HepG2 (cell line): ENCODE measurements around the gene TBL2. TPM values are rescaled to one million over a fixed set of nuclear protein-coding genes. Genes with fewer than 3 reads are reported as not detected.

ENCODE experiments used
- ATF6 ChIP-seq: sonication (generic); formaldehyde crosslinking; conservative IDR thresholded peaks from 2 replicates; pipeline ENCODE4 v1.4.0; 2020; ENCODE audit warnings: missing genetic modification reagents
- ATF7 ChIP-seq, 2 experiments: fragments of 450-650 bp in 1 of 2; sonication (generic) in 1 of 2; formaldehyde crosslinking in 1 of 2; IDR thresholded peaks; 2 replicates each; pipeline versions ENCODE4 v1.4.0 to v1.6.1; 2016 to 2020; ENCODE audit warnings: antibody characterized with exemption in 1 of 2, mild to moderate bottlenecking in 1 of 2, missing genetic modification reagents in 1 of 2
- DBP ChIP-seq: sonication (generic); formaldehyde crosslinking; IDR thresholded peaks from 2 replicates; pipeline ENCODE4 v1.4.0; 2020; ENCODE audit warnings: missing genetic modification reagents; ENCODE audit errors: not compliant biosample characterization
- EED ChIP-seq: sonication (generic); formaldehyde crosslinking; IDR thresholded peaks from 2 replicates; pipeline ENCODE4 v1.5.0; 2020; ENCODE audit warnings: mild to moderate bottlenecking, missing genetic modification reagents
- GMEB1 ChIP-seq: sonication (generic); formaldehyde crosslinking; IDR thresholded peaks from 2 replicates; pipeline ENCODE4 v1.5.1; 2020; ENCODE audit warnings: missing genetic modification reagents, mild to moderate bottlenecking, borderline replicate concordance
- JUN ChIP-seq: sonication (generic); formaldehyde crosslinking; IDR thresholded peaks from 2 replicates; pipeline ENCODE4 v1.4.0; 2020; ENCODE audit warnings: mild to moderate bottlenecking, missing genetic modification reagents
- KDM5B ChIP-seq: sonication (generic); formaldehyde crosslinking; IDR thresholded peaks from 2 replicates; pipeline ENCODE4 v1.4.0; 2020; ENCODE audit warnings: missing genetic modification reagents, mild to moderate bottlenecking, borderline replicate concordance
- MTERF4 ChIP-seq: sonication (generic); formaldehyde crosslinking; IDR thresholded peaks from 2 replicates; pipeline ENCODE4 v1.8.0; 2023; ENCODE audit warnings: mild to moderate bottlenecking, missing genetic modification reagents
- NFIB ChIP-seq: sonication (generic); formaldehyde crosslinking; IDR thresholded peaks from 2 replicates; pipeline ENCODE4 v1.9.0; 2021; ENCODE audit warnings: missing genetic modification reagents, mild to moderate bottlenecking, borderline replicate concordance
- NFKB2 ChIP-seq: sonication (generic); formaldehyde crosslinking; IDR thresholded peaks from 2 replicates; pipeline ENCODE4 v1.4.0; 2020; ENCODE audit warnings: missing genetic modification reagents, borderline replicate concordance
- SP1 ChIP-seq, 2 experiments: fragments of 450-650 bp in 1 of 2; sonication (generic) in 1 of 2; formaldehyde crosslinking in 1 of 2; IDR thresholded peaks; 2 replicates each; pipeline versions ENCODE4 v1.4.0 to v1.6.1; 2016 to 2020; ENCODE audit warnings: missing genetic modification reagents in 1 of 2
- YEATS4 ChIP-seq: sonication (generic); formaldehyde crosslinking; IDR thresholded peaks from 2 replicates; pipeline ENCODE4 v1.4.0; 2020; ENCODE audit warnings: missing genetic modification reagents, borderline replicate concordance
- ZBTB42 ChIP-seq: sonication (generic); formaldehyde crosslinking; IDR thresholded peaks from 2 replicates; pipeline ENCODE4 v1.5.0; 2020; ENCODE audit warnings: mild to moderate bottlenecking, missing genetic modification reagents
- ZBTB7A ChIP-seq: sonication (generic); formaldehyde crosslinking; IDR thresholded peaks from 2 replicates; pipeline ENCODE4 v1.8.0; 2022; ENCODE audit warnings: mild to moderate bottlenecking, missing genetic modification reagents
- ZFP36 ChIP-seq: fragments of 150-350 bp; IDR thresholded peaks from 2 replicates; pipeline ENCODE4 v1.6.1; 2018; ENCODE audit warnings: borderline replicate concordance, low read length, low read depth; ENCODE audit not compliant: partially characterized antibody
- ZNF382 ChIP-seq: sonication (generic); formaldehyde crosslinking; IDR thresholded peaks from 2 replicates; pipeline ENCODE4 v1.5.0; 2020; ENCODE audit warnings: missing genetic modification reagents, mild to moderate bottlenecking, borderline replicate concordance
- ZNF432 ChIP-seq: sonication (generic); formaldehyde crosslinking; IDR thresholded peaks from 2 replicates; pipeline ENCODE4 v1.5.0; 2020; ENCODE audit warnings: missing genetic modification reagents, mild to moderate bottlenecking, borderline replicate concordance
- ZNF496 ChIP-seq: sonication (generic); formaldehyde crosslinking; IDR thresholded peaks from 2 replicates; pipeline ENCODE4 v1.8.1; 2023; ENCODE audit warnings: mild to moderate bottlenecking, moderate library complexity, missing genetic modification reagents; ENCODE audit not compliant: insufficient replicate concordance
- ZNF660 ChIP-seq: sonication (generic); formaldehyde crosslinking; IDR thresholded peaks from 2 replicates; pipeline ENCODE4 v1.5.1; 2020; ENCODE audit warnings: mild to moderate bottlenecking, low read depth, missing genetic modification reagents, borderline replicate concordance
- ZNF777 ChIP-seq: sonication (generic); formaldehyde crosslinking; IDR thresholded peaks from 2 replicates; pipeline ENCODE4 v1.4.0; 2020; ENCODE audit warnings: missing genetic modification reagents
- ZNF784 ChIP-seq: sonication (generic); formaldehyde crosslinking; IDR thresholded peaks from 2 replicates; pipeline ENCODE4 v1.5.1; 2020; ENCODE audit warnings: missing genetic modification reagents, mild to moderate bottlenecking, borderline replicate concordance
- polyA plus RNA-seq, 8 experiments: library from polyadenylated mRNA; depleted of rRNA in 3 of 8; stranded (reverse) in 7 of 8; unstranded in 1 of 8; fragments of >200 nt; fragmentation: Illumina TruSeq in 4 of 8; extraction: Trizol in 4 of 8; gene quantifications; 2 replicates each; pipeline versions ENCODE4 v1.2.1 to v1.2.3, GENCODE V29; 2011 to 2016; ENCODE audit warnings: low read depth in 4 of 8, missing spikeins in 1 of 8, mixed read lengths in 1 of 8; ENCODE audit not compliant: insufficient read depth in 1 of 8
- total RNA-seq, 5 experiments: library from RNA; depleted of rRNA; stranded (reverse); fragments of >200 nt; fragmentation: Illumina TruSeq; extraction: Trizol; gene quantifications; 2 replicates each; pipeline ENCODE4 v1.2.3, GENCODE V29; 2016; ENCODE audit warnings: low read depth in 1 of 5

The TBL2 gene
- total and polyA plus RNA-seq, 2 of the 13 experiments (the other 11 are each of a cell fraction or from before 2014, with no cell fraction given): 43.4 to 47.2 TPM

GRCh38 chr7:73578342-73579128 is at the start of gene TBL2 (continued):
- TF ChIP-seq ZNF784 (no peak; the same call in 1 of the 2 replicates), ZNF777 (CRISPR knock-in tag) (no peak), KDM5B (CRISPR knock-in tag) (peak; percentile 64; the same call in 1 of the 2 replicates), GMEB1 (CRISPR knock-in tag) (peak; percentile 91), ZBTB42 (no peak), JUN (CRISPR knock-in tag) (no peak), YEATS4 (peak; percentile 76; the same call in 1 of the 2 replicates), ZNF496 (CRISPR knock-in tag) (no peak), ZNF382 (no peak), SP1 (IDR thresholded peaks at IDR 0.05) (no peak), SP1 (CRISPR knock-in tag; IDR thresholded peaks at IDR 0.05) (peak; percentile 68), ZNF432 (no peak), DBP (CRISPR knock-in tag) (no peak), EED (CRISPR knock-in tag) (no peak), NFIB (CRISPR knock-in tag) (no peak), ZNF660 (CRISPR knock-in tag) (no peak), ZBTB7A (CRISPR knock-in tag) (no peak), MTERF4 (CRISPR knock-in tag) (peak; percentile 77; the same call in 1 of the 2 replicates), ATF7 (IDR thresholded peaks at IDR 0.05) (no peak), ATF7 (CRISPR knock-in tag; IDR thresholded peaks at IDR 0.05) (no peak), NFKB2 (peak; percentile 46; the same call in 1 of the 2 replicates), ZFP36 (no peak), ATF6 (CRISPR knock-in tag) (no peak)
